ENCODE results near the gene HOMER3. TPM values are rescaled to one million over a fixed set of nuclear protein-coding genes. Genes with fewer than 3 reads are reported as not detected.

HOMER3 gene
- total RNA-seq, 1 donor from 2014 or later = 106 TPM

DNA sequence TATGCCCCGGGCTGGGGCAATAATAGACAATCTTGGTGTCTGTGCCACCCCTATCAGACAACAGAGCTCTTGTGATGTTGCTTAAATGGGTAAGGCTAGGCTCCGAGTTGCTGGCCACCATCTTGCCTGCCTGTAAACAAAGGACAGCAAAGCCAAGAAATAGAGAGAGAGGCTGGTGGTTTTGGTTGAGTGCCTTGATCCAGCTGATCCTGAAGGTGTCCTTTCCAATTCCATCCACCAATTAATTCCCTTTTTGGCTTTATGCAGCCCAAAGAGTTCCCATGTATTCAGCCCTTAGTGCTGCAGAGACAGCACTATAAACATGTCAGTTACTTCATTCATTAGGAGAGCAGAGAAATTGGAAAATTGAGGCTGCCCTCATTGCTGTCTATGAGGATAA lies 41.7 kb upstream of the HOMER3 start:
- DNase-seq (ENCODE audit: low read depth) = no peak
- no peak for TF ChIP-seq CTCF (conservative IDR thresholded peaks at IDR 0.05; ENCODE audit: low read depth, low read length)
- no peak overlapping the region for H3K4me3 ChIP-seq (ENCODE audit: low read depth, low read length)

DNA sequence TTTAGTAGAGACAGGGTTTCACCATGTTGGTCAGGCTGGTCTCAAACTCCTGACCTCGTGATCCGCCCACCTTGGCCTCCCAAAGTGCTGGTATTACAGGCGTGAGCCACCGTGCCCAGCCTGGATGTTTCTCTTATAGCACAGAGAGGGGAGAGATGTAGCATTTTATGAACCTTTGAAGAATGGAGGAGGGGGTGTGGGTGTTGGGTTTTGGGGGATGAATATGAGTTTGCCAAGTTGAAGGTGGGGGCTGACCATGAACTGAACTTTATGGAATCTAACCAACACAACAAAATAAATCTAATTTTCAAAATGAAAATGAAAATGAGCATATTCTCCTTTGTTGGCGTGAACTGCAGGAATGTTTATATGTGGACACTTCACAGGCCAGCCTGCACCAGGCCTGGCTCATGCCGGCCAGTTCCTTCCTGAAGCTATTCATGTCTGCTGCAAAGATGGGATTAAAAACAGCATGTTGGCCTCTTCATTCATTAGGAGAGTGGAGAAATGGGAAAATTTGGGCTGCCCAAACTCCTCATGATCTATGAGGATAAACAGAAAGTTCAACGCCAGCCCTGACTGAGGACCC lies 39.5 kb upstream of the HOMER3 start:
- no peak overlapping the region for H3K4me3 ChIP-seq (ENCODE audit: low read depth, low read length)
- TF ChIP-seq CTCF (conservative IDR thresholded peaks at IDR 0.05; ENCODE audit: low read depth, low read length) = no peak
- no peak for DNase-seq (ENCODE audit: low read depth)

- no peak for TF ChIP-seq CTCF (conservative IDR thresholded peaks at IDR 0.05; ENCODE audit: low read depth, low read length)
- H3K4me3 ChIP-seq (ENCODE audit: low read depth, low read length) = no peak overlapping the region
- DNase-seq (ENCODE audit: low read depth) = no peak
Measured at GRCh38 chr19:18978616-18979015, 37.6 kb upstream of the HOMER3 start.

GRCh38 chr19:18975869-18976268 lies 34.9 kb upstream of the HOMER3 start:
- TF ChIP-seq CTCF (conservative IDR thresholded peaks at IDR 0.05; ENCODE audit: low read depth, low read length) = no peak
- H3K4me3 ChIP-seq (ENCODE audit: low read depth, low read length) = no peak overlapping the region
- no peak for DNase-seq (ENCODE audit: low read depth)

- no peak for TF ChIP-seq CTCF (conservative IDR thresholded peaks at IDR 0.05; ENCODE audit: low read depth, low read length)
- H3K4me3 ChIP-seq (ENCODE audit: low read depth, low read length) = no peak overlapping the region
- no peak for DNase-seq (ENCODE audit: low read depth)
Measured at GRCh38 chr19:18975011-18975410, 34.0 kb upstream of the HOMER3 start.

DNA sequence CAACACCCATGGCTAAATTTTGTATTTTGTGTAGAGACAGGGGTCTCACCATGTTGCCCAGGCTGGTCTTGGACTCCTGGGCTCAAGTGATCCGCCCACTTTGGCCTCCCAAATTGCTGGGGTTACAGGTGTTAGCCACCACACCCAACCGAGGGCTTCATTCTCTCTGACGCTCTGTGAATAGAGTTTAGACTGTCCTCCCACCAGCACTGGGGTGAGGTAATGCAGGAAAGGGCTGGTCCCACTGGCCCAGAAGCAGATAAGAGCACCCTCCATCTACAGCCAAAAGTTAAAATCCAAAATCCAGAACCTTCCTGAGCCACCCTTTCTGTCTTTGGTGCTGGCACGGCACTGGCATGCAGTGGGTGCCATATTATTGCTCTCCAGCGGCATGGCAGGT lies 31.8 kb upstream of the HOMER3 start:
- no peak for DNase-seq (ENCODE audit: low read depth)
- H3K4me3 ChIP-seq (ENCODE audit: low read depth, low read length) = no peak overlapping the region

More for the DNA sequence above, 31.8 kb upstream of the HOMER3 start:
- no peak for TF ChIP-seq CTCF (conservative IDR thresholded peaks at IDR 0.05; ENCODE audit: low read depth, low read length)
